8988T (cell line): Measurements from ENCODE around the gene ADAMTS14.

Experiments
- DNase-seq: peaks from one replicate; pipeline ENCODE4 v3.0.0; 2011

Gene ADAMTS14

DNA sequence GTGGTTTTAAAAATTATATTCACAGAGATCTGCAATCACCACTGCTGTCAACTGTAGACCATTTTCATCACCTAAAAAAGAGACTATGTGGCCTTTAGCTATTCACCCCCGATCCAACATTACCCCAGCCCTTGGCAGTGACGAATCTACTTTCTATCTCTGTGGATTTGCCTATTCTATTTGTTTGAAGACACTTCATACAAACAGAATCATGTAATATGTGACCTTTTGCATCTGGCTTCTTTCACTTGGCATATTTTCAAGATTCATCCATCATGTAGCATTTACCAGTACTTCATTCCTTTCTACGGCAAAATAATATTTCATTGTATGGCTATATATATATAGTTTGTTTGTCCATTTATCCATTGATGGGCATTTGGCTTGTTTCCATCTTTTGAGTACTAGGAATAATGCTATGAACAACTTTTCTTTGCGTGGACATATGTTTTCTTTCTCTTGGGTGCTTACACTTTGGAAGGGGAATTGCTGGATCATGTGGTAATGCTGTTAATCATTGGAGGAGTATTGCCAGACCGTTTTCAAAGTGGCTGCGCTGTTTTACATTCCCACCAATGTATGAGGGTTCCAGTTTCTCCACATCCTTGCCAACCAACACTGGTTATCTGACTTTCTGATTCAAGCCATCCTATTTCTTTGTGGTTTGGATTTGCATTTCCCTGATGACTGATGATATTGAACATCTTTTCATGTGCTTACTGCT lies 22.3 kb downstream of the ADAMTS14 start:
- no peak for DNase-seq

DNA sequence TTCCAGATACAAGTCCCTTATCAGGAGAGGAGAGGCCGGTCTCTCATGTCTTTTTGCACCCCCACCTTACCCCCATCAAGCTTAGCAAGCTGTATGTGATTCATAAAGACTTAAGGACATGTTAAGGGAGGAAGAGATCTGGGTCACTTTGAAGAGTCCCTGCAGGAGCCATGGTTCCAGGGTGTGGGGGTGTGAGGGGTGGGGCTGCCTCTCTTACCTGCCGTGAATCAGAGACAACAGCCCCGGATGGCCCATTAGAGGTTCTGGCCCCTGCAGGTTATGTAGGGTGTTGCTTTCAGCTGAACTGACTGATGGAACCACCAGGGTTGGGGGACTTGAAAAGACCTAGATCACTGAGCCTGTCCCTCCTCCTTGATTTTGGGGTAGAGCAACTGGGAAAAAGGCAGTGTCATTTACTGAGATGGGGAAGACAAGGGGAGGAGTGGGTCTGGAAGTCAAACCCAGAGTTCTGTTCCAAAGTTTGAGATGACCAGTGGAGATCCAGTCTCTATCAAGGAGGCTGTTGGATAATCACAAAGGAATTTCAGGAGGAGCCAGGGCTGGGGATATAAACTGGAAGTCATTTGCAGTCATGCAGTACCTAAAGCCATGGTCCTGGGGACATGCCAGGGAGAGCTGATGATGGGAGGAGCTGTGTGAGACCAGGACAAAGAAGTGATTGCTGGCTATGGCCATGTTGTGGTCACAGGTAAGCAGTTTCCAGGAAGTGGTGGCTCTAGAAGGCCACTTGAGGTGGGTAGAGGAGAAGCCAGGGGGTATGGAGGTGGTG lies 23.1 kb downstream of the ADAMTS14 start:
- DNase-seq = no peak

DNA sequence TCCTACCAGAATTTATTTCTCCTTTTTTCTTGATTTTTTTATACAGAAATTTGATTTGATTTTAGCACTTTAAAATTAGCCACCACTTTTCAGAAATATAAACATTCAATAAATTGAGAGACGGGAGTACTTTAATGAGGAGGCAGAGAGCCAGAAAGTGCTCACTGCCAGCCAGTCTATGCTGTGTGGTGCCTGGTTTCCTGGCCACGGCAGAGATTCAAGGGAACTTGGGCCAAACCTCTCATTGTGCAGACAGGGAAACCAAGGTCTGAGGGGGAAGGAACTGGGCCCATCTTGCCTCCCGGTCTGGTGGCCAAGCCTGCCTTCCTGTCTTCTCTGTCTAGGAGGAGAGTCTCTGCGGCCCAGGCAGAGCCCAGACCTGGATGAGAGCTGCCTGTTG lies 25.9 kb downstream of the ADAMTS14 start:
- DNase-seq = no peak

DNA sequence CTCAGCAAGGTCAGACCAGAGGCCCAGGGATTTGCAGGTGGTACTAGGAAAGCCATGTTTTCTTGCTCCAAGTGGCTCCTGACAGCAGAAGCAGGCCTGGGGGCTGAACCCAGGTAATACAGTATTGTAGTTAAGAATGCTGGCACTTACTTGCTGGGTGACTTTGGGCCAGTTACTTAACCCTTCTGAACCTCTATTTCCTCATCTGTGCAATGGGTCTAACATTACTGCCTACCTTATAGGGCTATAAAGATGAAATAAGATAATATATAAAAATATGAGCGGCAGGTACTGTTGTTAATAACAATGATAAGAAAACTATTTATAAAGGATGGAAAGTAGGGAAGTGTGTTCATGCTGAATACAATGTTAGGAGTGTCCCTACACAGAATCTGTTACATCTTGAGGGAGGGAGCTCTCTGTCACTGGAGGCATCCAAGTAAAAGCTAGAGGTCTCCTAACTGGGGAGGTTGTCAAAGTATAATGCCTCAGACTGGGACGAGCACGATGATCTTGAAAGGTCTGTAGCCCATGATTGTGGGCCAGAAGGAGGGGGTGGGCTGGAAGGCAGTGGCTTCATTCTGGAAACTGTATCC lies 26.9 kb downstream of the ADAMTS14 start:
- no peak for DNase-seq

DNA sequence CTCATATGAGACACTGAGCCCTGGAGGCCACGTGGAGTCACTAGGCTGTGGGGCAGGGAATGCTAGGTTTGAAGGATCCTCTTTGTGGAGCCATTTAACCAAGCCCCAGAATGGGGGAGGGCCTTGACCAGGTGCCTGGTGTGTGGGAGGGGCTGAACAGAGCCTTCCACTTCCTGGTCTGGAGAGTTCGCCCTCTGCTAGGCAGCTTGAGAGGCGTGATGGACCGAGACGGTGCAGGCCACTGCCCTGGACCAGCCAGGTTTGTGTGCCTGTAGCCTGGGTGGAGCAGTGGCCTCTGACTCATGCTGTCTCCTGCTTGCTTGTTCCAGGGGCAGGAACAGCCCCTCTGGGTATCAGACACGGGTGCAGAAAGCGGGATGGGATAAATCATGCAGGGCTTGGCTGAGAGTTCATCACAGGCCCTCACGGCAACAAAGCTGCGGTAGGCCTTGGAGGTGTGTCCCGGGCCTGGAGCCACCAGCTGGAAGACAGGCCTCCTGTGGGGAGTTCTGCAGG lies 27.4 kb downstream of the ADAMTS14 start:
- no peak for DNase-seq

DNA sequence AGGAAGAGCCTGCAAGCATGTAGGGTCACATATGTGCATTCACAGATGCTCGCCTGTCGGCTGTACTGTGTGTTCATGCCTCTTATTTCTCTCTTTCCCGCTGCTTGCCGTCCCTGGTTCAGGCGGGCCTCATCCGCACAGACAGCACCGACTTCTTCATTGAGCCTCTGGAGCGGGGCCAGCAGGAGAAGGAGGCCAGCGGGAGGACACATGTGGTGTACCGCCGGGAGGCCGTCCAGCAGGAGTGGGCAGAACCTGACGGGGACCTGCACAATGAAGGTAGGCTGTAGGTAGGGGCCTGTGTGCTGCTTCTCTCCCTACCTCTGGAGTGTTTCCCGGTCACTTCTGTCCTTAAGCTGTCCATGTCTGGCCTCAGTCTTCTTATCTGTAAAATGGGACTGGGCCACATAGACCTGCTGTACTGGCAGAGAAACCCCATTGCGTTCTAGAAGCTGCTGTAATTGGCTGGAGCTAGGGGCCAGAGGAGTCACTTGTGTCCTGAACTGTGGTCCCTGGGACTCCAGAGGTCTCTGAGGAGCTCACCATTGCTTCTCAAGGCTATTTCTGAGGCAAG lies 30.0 kb downstream of the ADAMTS14 start:
- DNase-seq = no peak

DNA sequence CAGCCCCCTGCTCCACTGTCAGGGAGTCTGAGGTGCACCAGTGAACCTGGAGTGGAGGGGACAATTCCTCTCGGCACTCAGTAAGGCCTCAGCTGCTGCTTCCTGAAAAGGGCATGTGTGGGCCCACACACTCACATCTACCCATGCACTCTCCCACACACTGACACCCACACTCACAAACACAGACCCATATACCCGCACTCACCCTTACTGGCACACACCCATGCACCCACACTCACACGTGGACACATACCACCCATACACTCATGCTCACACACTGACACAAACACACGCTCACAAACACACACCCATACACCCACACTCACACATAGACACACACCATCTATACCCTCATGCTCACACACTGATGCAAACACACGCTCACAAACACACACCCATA lies 31.9 kb downstream of the ADAMTS14 start:
- DNase-seq = no peak

DNA sequence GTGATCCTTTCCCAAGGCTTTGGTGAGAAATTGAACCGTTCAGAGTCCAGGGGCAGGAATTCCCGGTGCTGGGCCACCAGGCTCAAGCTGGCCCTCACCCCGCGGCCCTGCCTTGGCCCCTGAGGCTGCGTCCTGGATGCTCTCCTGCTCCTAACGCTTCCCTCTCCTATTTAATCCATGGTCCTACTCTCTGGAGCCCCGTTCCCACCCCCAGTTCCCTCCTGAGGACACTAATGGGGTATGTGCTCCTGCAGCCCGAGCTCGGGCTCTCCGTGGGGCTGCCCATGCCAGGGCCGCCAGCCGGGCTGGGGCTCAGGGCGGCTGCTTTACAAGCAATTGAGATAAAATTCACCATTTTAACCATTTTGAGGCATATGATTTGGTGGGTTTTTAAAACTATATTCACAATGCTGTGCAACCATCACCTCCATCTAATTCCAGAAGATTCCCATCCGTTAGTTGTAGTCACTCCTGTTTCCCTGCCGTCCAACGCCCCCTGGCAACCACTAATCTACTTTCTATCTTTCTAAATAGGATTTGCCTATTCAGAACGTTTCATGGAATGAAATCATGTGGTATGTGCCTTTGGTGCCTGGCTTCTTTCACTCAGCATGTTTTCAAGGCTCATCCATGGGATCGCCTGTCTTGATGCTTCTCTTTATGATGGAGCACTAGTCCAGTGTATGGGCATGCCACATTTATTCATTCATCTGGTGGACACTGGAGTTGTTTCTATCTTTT lies 33.0 kb downstream of the ADAMTS14 start:
- DNase-seq = no peak

DNA sequence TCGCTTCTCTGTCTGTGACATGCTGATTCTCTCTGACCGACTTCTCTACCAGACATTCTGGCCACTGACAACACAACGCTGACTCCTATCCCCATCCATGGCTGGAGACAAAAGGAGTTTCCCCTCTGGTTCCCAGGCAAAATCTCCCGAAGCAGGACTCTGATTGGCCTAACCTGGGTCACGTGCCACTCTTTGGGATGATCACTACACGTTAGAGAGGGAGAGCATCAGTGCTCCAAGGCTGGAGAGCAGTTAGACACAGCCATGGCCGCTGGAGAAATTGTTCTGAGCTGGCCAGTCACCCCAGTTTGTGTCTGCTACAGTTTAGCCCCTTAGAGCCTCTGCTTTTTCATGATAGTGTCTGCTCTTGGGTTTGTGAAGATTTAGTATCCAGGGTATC lies 38.9 kb downstream of the ADAMTS14 start:
- DNase-seq = no peak

DNA sequence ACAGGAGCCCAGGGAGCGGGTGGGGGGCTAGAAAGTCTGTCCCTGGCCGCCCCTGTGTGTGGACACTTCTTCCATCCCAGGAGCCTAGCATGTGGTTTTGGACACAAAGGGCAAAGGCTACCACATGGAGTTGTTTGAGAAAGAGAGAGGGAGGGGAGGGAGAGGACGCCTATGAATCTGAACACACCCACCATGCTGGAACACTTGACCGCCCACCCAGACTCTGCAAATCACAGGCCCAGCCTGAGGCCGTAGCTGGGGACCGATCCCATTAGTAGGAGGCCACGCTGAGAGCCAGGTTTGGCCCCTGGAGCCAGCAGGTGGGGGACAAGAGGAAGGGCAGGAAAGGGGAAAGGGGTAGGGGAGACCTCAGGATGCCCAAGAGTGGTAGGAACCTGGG lies 39.6 kb downstream of the ADAMTS14 start:
- DNase-seq = no peak

DNA sequence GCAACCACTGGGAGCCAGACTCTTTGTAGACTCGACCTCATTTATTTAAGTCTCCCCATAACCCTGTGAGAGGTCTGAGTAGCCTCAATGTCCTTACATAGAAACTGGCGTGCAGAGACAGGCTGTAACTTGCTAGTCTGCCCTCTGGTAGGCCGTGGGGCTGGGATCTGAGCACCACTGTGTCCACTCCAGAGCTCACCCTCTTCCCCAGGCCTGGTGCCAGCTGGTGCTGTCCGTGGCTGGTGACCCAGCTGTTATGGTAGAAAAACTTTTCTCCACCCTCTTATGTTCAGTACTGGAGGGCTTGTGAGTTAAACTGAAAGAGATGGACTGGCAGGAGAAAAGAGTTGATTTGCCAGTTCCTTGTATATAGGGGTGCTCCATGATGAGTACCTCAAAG lies 41.9 kb downstream of the ADAMTS14 start:
- DNase-seq = no peak

DNA sequence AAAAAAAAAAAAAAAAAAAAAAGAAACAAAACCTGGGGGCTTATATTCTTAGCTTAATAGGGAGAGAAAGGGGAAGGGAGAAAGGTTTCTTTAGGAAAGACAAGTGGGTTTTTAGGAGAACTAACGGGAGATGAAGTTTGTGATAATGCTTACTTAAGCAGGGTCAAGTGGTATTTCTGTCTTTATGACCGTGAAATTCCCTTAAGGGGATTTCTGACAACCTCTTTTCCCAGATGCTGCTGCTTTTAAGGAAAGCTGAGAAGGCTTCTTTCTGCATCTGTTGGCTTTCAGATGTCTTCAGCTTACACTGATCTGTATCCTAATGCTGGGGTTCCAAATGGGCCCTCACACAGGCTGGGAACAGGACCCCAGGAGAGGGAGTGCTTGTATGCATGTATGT lies 42.6 kb downstream of the ADAMTS14 start:
- no peak for DNase-seq

DNA sequence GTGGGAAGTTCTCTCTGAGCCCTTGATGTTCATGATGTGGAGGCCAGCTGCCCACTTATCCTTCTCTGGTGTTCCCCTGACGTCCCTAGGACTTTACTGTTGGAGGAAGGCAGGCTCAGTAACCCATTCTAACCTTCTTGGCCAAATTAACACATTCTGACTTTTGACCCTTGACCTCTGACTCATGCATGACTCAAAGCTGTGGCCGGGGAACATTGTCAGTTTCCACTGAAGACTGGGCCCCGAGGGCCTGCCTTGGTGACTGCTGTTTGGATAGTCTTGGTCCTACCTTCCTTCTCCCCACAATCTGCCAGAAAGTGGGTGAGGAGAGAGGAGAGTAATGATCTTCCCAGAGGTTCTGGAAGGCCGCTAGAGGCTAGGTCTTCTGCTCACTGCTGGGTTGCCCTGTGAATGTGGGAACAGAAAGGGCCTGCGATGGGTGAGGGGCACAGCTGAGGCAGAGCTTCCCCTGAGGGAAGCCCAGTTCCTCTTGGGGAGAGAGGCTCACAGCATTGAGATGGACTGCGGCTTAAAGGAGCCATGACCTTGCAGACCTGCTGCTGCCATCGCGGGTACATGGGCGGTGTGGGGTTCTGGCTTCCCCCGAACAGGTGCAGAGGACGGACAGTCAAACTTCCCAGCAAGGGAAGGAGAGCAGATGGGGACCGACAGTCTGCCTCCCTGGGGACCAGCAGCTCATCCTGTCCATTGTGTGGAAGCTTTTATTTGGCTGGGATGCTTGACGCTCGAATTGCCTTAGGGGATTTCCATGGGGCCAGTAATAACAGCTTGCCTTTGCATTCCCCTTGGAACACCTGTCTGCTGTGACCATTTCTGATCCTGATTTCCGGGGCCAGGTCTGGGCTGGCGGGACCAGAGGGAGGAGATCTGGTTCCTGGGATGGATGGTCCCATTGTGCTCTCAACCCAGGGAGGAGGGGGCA lies 43.8 kb downstream of the ADAMTS14 start:
- no peak for DNase-seq

DNA sequence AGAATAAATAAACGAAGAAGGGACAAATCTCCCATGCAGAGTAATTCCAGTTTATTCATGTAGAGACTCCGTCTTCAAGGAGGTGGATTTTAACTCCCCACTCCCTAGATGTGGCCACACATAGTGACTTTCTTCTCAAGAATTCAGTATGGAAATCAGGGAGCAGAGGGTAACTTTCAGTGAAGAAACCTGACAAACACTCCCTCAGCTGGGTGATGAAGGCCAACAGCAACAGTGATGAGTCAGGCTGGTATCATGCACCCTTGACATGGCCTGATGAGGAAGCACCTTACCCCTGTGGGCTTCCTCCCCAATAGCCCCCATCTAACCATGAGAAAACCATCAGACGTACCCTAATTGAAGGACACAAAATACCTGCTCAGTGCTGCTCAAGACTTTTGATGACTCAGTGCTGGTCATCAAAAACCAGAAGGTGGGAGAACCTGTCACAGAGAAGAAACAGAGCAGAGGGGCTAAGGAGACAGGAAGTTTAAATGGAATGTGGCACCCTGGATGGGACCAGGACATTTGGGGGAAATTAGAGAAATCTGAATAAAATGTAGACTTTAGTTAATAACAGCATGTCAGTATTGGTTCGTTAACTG lies 50.6 kb downstream of the ADAMTS14 start:
- no peak for DNase-seq

DNA sequence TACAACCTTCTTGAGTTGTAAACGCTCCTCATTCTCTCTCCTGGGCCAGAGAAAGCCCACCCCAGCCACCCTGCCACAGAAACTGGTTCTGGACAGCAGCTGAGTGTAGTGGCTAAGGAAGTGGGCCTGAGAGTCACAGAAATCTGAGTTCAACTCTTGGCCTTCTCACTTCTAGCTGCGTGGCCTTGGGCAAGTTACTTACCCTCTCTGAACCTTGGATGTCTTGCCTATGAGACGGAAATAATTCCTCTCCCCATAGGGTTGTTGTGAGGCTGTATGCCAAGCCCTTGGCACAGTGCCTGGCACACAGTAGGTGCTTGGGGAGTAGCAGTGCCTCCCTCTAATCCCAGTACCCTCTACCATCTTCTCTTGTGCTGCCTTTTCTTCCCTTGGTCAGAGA lies 51.5 kb downstream of the ADAMTS14 start:
- no peak for DNase-seq

DNA sequence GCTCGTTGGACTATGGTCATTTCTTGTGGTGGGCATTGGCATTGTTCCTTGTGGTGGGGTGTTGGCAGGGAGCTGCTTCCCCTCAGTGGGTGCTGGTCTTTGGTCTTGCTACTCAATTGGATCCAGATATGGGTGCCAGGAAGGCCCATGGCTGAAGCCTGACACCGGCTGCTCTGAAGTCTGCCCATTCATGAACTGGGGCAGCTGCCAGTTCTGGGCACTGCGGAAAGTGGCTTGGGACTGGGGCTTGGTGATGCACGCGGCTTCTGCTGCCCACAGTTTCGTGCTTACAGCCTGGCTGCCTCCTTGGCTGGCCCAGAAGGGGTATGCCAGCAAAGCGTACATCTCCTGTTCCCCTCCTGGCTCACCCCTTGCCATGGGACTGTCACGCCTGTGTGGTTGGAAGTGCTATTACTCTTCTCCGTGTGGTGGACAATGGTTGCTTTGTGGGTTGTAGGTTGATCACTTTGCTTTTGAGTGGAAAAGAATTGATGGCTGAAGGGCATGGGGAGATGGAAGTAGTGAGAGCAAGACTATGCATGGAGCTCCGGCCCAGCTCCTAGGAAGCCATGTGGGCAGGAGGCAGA lies 54.7 kb downstream of the ADAMTS14 start:
- no peak for DNase-seq

DNA sequence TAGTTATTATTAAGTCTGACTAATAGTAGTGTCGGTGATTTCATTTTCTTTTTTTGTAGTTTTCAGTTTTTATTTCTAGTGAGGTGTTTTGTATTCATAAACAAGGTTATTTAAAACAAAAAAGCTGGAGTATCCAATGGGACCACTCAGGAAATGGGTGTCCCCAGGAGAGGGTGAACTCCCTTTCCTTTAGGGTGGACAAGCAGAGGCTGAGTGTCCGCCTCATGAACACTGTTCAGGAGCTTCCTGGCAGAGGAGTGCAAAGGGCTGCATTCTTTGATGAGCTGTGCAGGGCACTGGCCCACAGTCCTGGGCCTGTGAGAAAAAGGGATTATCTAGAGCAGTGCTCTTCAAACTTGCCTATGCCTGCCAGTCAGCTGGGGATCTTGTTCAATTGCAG lies 56.0 kb downstream of the ADAMTS14 start:
- no peak for DNase-seq

DNA sequence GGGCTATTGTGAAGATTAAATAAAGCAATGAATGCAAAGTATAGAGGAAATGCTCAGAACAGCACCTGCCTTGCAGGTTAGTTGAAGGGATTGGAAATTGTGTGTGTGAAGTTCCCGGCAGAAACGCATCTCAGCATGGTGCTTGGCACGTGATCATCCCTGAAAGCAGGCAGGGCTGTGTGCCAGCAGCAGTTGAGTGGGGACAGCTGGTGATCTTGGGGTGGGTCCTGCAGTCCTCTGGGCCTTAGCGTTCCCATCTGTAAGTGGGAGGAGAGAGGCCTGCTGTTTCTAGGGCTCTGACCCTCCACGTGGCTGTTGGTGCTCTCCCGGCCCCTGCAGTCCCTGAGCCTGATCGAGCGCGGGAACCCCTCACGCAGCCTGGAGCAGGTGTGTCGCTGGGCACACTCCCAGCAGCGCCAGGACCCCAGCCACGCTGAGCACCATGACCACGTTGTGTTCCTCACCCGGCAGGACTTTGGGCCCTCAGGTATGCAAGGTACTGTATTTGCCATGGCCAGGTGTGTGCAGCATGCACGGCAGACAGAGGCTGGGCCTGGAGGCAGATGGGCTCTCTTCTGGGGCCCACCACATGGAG lies 57.6 kb downstream of the ADAMTS14 start:
- DNase-seq = no peak

DNA sequence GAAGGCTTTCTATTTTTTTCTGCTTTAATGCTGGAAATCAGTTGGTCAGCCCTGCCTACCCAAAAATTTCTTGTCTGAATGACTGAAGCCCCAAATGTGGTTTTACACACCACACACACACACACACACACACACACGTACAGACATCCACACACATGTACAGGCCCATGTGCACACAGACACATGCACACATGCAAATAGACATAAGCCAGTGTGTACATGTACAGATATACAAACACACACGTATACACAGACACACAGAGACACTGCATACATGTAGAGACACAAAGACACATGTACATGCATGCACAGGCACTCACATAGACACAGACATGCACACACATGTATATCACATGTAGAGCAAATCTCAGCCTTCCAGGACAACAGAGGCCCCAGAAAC lies 58.6 kb downstream of the ADAMTS14 start:
- DNase-seq = no peak

DNA sequence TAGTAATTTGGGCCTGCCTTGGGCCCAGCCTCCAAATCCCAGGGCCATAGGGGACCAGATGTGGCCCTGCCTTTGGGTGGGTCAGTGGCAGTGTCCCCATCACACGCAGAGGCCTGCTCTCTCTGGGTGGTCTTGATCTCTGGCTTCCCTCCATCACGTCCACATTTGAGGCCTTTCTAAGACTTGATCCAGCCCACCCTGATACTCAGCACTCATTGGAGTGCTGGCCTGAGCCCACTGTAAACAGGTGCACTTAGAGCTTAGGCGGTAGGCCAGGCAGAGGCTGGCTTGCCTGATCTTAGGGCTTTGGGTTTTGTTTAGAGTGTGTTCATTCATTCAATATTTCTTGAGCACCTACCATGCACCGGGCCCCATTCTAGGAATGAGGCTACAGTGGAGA lies 60.3 kb downstream of the ADAMTS14 start:
- DNase-seq = no peak
